ENCODE results near the gene GRAMD4.
"Not testable (repeated sequence)": the region's sequence is repeated elsewhere in the genome, so short reads cannot be mapped to it uniquely, and the experiment has no call there.

GRAMD4 gene

GRCh38 chr22:46637711-46638600, 17.8 kb downstream of the GRAMD4 start:
- no peak for DNase-seq (ENCODE audit: low read depth)

- no peak for DNase-seq (ENCODE audit: low read depth)
Measured at GRCh38 chr22:46638601-46639431, 18.6 kb downstream of the GRAMD4 start.

GRCh38 chr22:46639843-46640242, 19.7 kb downstream of the GRAMD4 start:
- DNase-seq (ENCODE audit: low read depth) = no peak

GRCh38 chr22:46640293-46641055, 20.3 kb downstream of the GRAMD4 start:
- DNase-seq (ENCODE audit: low read depth) = no peak

- DNase-seq (ENCODE audit: low read depth) = no peak
Measured at GRCh38 chr22:46641811-46642266, 21.7 kb downstream of the GRAMD4 start.

- DNase-seq (ENCODE audit: low read depth) = not testable (repeated sequence)
Measured at GRCh38 chr22:46642840-46643480, 22.8 kb downstream of the GRAMD4 start.

- DNase-seq (ENCODE audit: low read depth) = no peak
Measured at GRCh38 chr22:46646531-46647215, 26.5 kb downstream of the GRAMD4 start.

GRCh38 chr22:46648225-46648820, 28.1 kb downstream of the GRAMD4 start:
- DNase-seq (ENCODE audit: low read depth) = not testable (repeated sequence)

GRCh38 chr22:46649141-46650077, 29.2 kb downstream of the GRAMD4 start:
- DNase-seq (ENCODE audit: low read depth) = no peak

GRCh38 chr22:46650078-46650810, 30.1 kb downstream of the GRAMD4 start:
- DNase-seq (ENCODE audit: low read depth) = no peak

- DNase-seq (ENCODE audit: low read depth) = no peak
Measured at GRCh38 chr22:46651316-46651715, 31.1 kb downstream of the GRAMD4 start.

- no peak for DNase-seq (ENCODE audit: low read depth)
Measured at GRCh38 chr22:46652081-46652846, 32.1 kb downstream of the GRAMD4 start.

- DNase-seq (ENCODE audit: low read depth) = no peak
Measured at GRCh38 chr22:46652847-46653331, 32.7 kb downstream of the GRAMD4 start.

- DNase-seq (ENCODE audit: low read depth) = no peak
Measured at GRCh38 chr22:46653596-46653995, 33.4 kb downstream of the GRAMD4 start.

- DNase-seq (ENCODE audit: low read depth) = no peak
Measured at GRCh38 chr22:46654426-46654825, 34.2 kb downstream of the GRAMD4 start.

- no peak for DNase-seq (ENCODE audit: low read depth)
Measured at GRCh38 chr22:46654927-46655595, 34.9 kb downstream of the GRAMD4 start.
